Stimulated activated CD8-positive, alpha-beta memory T cell treated with anti-CD3 and anti-CD28 coated beads, Interleukin-15, amount 100 ng/mL, for 1 hour (primary cell): ENCODE results near the gene CFAP97D1.
"Not testable (repeated sequence)": the region's sequence is repeated elsewhere in the genome, so short reads cannot be mapped to it uniquely, and the experiment has no call there.

ENCODE experiments used
- DNase-seq: peaks from one replicate; pipeline ENCODE4 v3.0.0-alpha.2; 2020; ENCODE audit warnings: low read depth

The CFAP97D1 gene

GRCh38 chr17:43768382-43768781 is 11.9 kb upstream of the CFAP97D1 start:
- no peak for DNase-seq

GRCh38 chr17:43768943-43769342 is 11.3 kb upstream of the CFAP97D1 start:
- no peak for DNase-seq

- DNase-seq = no peak
Measured at GRCh38 chr17:43769426-43769825, 10.8 kb upstream of the CFAP97D1 start.

GRCh38 chr17:43769859-43770258 is 10.4 kb upstream of the CFAP97D1 start:
- DNase-seq = no peak

GRCh38 chr17:43770957-43771356 is 9.3 kb upstream of the CFAP97D1 start:
- no peak for DNase-seq

GRCh38 chr17:43771463-43771862 is 8.8 kb upstream of the CFAP97D1 start:
- no peak for DNase-seq

GRCh38 chr17:43772877-43773648 is 7.2 kb upstream of the CFAP97D1 start:
- no peak for DNase-seq

- DNase-seq = no peak
Measured at GRCh38 chr17:43774304-43775250, 5.7 kb upstream of the CFAP97D1 start.

GRCh38 chr17:43778337-43779144 is 1.7 kb upstream of the CFAP97D1 start, which contains the start of gene DUSP3:
DUSP3 (minus strand) TSS chr17:43778977; CDS start chr17:43778924, 53 bp downstream.
- DNase-seq = peak; percentile 34

GRCh38 chr17:43779145-43780125 is 800 bp upstream of the CFAP97D1 start:
- DNase-seq = no peak

- no peak for DNase-seq
Measured at GRCh38 chr17:43782913-43783680, 2.9 kb downstream of the CFAP97D1 start.

- DNase-seq = no peak
Measured at GRCh38 chr17:43784068-43784467, 3.8 kb downstream of the CFAP97D1 start.

GRCh38 chr17:43784628-43785101 is 4.4 kb downstream of the CFAP97D1 start:
- no peak for DNase-seq

GRCh38 chr17:43787728-43788127 is 7.5 kb downstream of the CFAP97D1 start:
- DNase-seq = no peak

GRCh38 chr17:43788540-43788939 is 8.3 kb downstream of the CFAP97D1 start:
- no peak for DNase-seq

GRCh38 chr17:43789482-43789881 is 9.2 kb downstream of the CFAP97D1 start:
- no peak for DNase-seq

GRCh38 chr17:43790311-43790940 is 10.2 kb downstream of the CFAP97D1 start:
- DNase-seq = no peak

GRCh38 chr17:43791589-43791988 is 11.4 kb downstream of the CFAP97D1 start:
- no peak for DNase-seq

- DNase-seq = not testable (repeated sequence)
Measured at GRCh38 chr17:43792668-43793067, 12.4 kb downstream of the CFAP97D1 start.
